NCI-H2196 (cell line): ENCODE results near the gene HIP1R.
"Not testable (repeated sequence)": the region's sequence is repeated elsewhere in the genome, so short reads cannot be mapped to it uniquely, and the experiment has no call there.

Source experiments
- DNase-seq: peaks from one replicate; lab custom pipeline; 2025; ENCODE audit not compliant: unreplicated experiment; lab: John Stamatoyannopoulos, UW

Gene HIP1R

GRCh38 chr12:122871851-122872780 lies 36.9 kb downstream of the HIP1R start:
- peak; percentile 81 for DNase-seq

- DNase-seq, result peak; percentile 35
These were observed 37.6 kb downstream of the HIP1R start for GRCh38 chr12:122872815-122873361.

- no peak for DNase-seq
These were observed 38.3 kb downstream of the HIP1R start for GRCh38 chr12:122873540-122873939.

GRCh38 chr12:122874081-122874480 lies 38.8 kb downstream of the HIP1R start:
- DNase-seq, result no peak

- no peak for DNase-seq
These were observed 40.4 kb downstream of the HIP1R start for GRCh38 chr12:122875590-122876220.

GRCh38 chr12:122876281-122876680 lies 41.0 kb downstream of the HIP1R start:
- DNase-seq, result not testable (repeated sequence)

GRCh38 chr12:122876731-122877130 lies 41.5 kb downstream of the HIP1R start:
- DNase-seq, result no peak

GRCh38 chr12:122878780-122879612 lies 43.7 kb downstream of the HIP1R start:
- no peak for DNase-seq

GRCh38 chr12:122880155-122880667 lies 45.0 kb downstream of the HIP1R start:
- DNase-seq, result no peak

GRCh38 chr12:122880668-122881067 lies 45.4 kb downstream of the HIP1R start:
- DNase-seq, result peak; percentile 15

GRCh38 chr12:122882908-122883558 lies 47.8 kb downstream of the HIP1R start:
- no peak for DNase-seq

GRCh38 chr12:122884091-122884826 lies 49.0 kb downstream of the HIP1R start:
- DNase-seq, result no peak

- no peak for DNase-seq
These were observed 49.6 kb downstream of the HIP1R start for GRCh38 chr12:122884860-122885259.

- no peak for DNase-seq
These were observed 50.9 kb downstream of the HIP1R start for GRCh38 chr12:122886161-122886560.

- DNase-seq, result no peak
These were observed 51.9 kb downstream of the HIP1R start for GRCh38 chr12:122886851-122887818.

- DNase-seq, result no peak
These were observed 52.6 kb downstream of the HIP1R start for GRCh38 chr12:122887819-122888212.

GRCh38 chr12:122888232-122888752 lies 53.0 kb downstream of the HIP1R start:
- peak; percentile 79 for DNase-seq
